T-cell (primary cell): ENCODE data around the gene CDS2. TPM values are rescaled to one million over a fixed set of nuclear protein-coding genes. Genes with fewer than 3 reads are reported as not detected.

Experiments used
- ATAC-seq, 4 experiments: fragments of 200-7000 bp in 3 of 4; fragments of 150-1000 bp in 1 of 4; cut with Tn5 transposase; replicated peaks in 1 of 4; 1 replicate in 3 of 4; 2 replicates in 1 of 4; pipeline ENCODE4 v1.10.0; 2021; ENCODE audit warnings: moderate library complexity in 3 of 4, mild to moderate bottlenecking in 2 of 4, moderate number of reproducible peaks in 1 of 4
- CTCF ChIA-PET, 2 donors: fragments of 300-600 bp; sonication (Branson Sonifier 250); formaldehyde crosslinking; loops; one replicate each; lab custom pipeline; 2022; ENCODE audit warnings: antibody characterized with exemption in 2 of 2; lab: Charles Lee
- POLR2A ChIA-PET, 2 donors: fragments of 300-600 bp; sonication (Branson Sonifier 250); formaldehyde crosslinking; loops; one replicate each; lab custom pipeline; 2022; ENCODE audit warnings: antibody characterized with exemption in 2 of 2; lab: Charles Lee
- DNase-seq, 35 experiments: peaks; one replicate each; pipeline versions ENCODE4 v3.0.0 to v3.0.0-alpha.2; 2013 to 2023
- H3K27ac ChIP-seq: one replicate; pipeline ENCODE4 v1.5.1; 2013; ENCODE audit warnings: low read length
- H3K27me3 ChIP-seq, 2 experiments: replicated peaks in 1 of 2; 1 replicate in 1 of 2; 2 replicates in 1 of 2; pipeline versions ENCODE4 v1.6.1 to v1.7.0; 2013; ENCODE audit warnings: low read length in 1 of 2, mixed read lengths in 1 of 2; ENCODE audit not compliant: control insufficient read depth in 2 of 2, insufficient read depth in 2 of 2; ENCODE audit errors: extremely low read depth in 1 of 2
- H3K36me3 ChIP-seq, 2 donors: 1 replicate in 1 of 2; 2 replicates in 1 of 2; pipeline versions ENCODE4 v1.6.1 to v1.7.0; 2013; ENCODE audit warnings: low read length in 1 of 2; ENCODE audit not compliant: control insufficient read depth in 2 of 2, insufficient read depth in 1 of 2; ENCODE audit errors: extremely low read depth in 1 of 2
- H3K4me1 ChIP-seq, 2 experiments: 1 replicate in 1 of 2; 2 replicates in 1 of 2; pipeline versions ENCODE4 v1.6.1 to v1.7.0; 2013; ENCODE audit warnings: low read length in 2 of 2, mixed read lengths in 1 of 2; ENCODE audit not compliant: insufficient read depth in 2 of 2, control insufficient read depth in 1 of 2; ENCODE audit errors: extremely low read depth in 1 of 2
- H3K4me3 ChIP-seq, 2 donors: 1 replicate in 1 of 2; 2 replicates in 1 of 2; pipeline versions ENCODE4 v1.5.1 to v1.7.0; 2013; ENCODE audit warnings: mild to moderate bottlenecking in 2 of 2, low read length in 1 of 2, moderate library complexity in 1 of 2; ENCODE audit not compliant: control insufficient read depth in 1 of 2; ENCODE audit errors: extremely low read depth in 1 of 2
- H3K9me3 ChIP-seq: 2 replicates; pipeline ENCODE4 v1.7.0; 2013
- H3K27ac Mint-ChIP-seq, 2 donors: one replicate each; pipeline ENCODE4 v1.8.0; 2020 to 2021; ENCODE audit warnings: mild to moderate bottlenecking in 2 of 2, mixed read lengths in 2 of 2
- H3K27me3 Mint-ChIP-seq, 2 donors: one replicate each; pipeline ENCODE4 v1.8.0; 2021 to 2022; ENCODE audit warnings: mixed read lengths in 2 of 2
- H3K36me3 Mint-ChIP-seq: one replicate; pipeline ENCODE4 v1.8.0; 2021; ENCODE audit warnings: mixed read lengths
- H3K4me1 Mint-ChIP-seq, 3 donors: one replicate each; pipeline ENCODE4 v1.8.0; 2020 to 2022; ENCODE audit warnings: mixed read lengths in 3 of 3, mild to moderate bottlenecking in 1 of 3
- H3K4me3 Mint-ChIP-seq, 3 donors: one replicate each; pipeline ENCODE4 v1.8.0; 2020 to 2022; ENCODE audit warnings: mild to moderate bottlenecking in 3 of 3, mixed read lengths in 3 of 3, moderate library complexity in 3 of 3
- H3K9me3 Mint-ChIP-seq, 3 donors: one replicate each; pipeline ENCODE4 v1.8.0; 2020 to 2022; ENCODE audit warnings: mixed read lengths in 3 of 3
- WGBS: methylation state at CpG from one replicate; pipeline ENCODE4 v1.1.5; 2013; ENCODE audit warnings: missing lambda C conversion rate; ENCODE audit not compliant: insufficient coverage; 5-methylcytosine and 5-hydroxymethylcytosine counted together
- total RNA-seq, 35 experiments: library from RNA in 6 of 35; stranded (reverse) in 6 of 35; fragments of 120-200 nt in 1 of 35; gene quantifications; one replicate each; pipeline versions ENCODE4 v1.2.1 to v1.2.4 and lab custom pipeline; 2013 to 2026

Gene CDS2
- total RNA-seq, 5 donors from 2014 or later (not counting 1 experiment from before 2014, with no cell fraction given) = 47.1 to 62.2 (median 48.9) TPM

DNA sequence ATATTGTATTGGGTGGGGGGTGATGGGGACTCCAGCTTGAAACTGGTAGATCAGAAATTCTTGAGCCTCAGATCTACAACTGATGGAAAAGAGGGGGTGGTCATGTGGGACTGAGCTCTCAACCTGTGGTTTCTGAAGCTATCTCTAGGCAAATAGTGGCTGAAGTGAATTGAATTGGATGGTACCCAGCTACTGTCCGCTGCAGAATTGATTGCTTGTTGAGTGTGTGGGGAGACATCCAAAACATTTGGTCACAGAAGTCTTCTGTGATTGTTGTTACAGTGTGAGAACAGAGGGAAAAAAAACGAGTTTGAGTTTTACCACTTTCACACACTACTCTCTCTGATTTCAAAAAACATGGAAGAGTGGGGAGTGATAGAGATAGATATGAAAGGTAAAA, 14.8 kb downstream of the CDS2 start:
- Histone ChIP-seq H3K27me3 (no peaks in the 10 kb centered on the region), H3K4me1 (peaks cover 0 to 10% of the 10 kb centered on the region in 2 experiments), H3K36me3 (no peaks in the 10 kb centered on the region), H3K27ac (no peak overlapping the region), H3K4me3 (no peak overlapping the region), H3K9me3 (no peaks in the 10 kb centered on the region)
- no peak for DNase-seq
- H3K27me3 Mint-ChIP-seq = no peaks in the 10 kb centered on the region
- H3K27ac Mint-ChIP-seq = no peak overlapping the region
- no peaks in the 10 kb centered on the region for H3K9me3 Mint-ChIP-seq
- no peak for ATAC-seq
- ChIA-PET CTCF (interaction anchor here in 1 of 2 donors (1.4 kb wide), 1 partner anchor 15 kb away, joined by 4 read pairs; no protein-coding TSS in a partner anchor), POLR2A (no interaction called here)
- no peak overlapping the region for H3K4me3 Mint-ChIP-seq
- peaks cover 19% of the 10 kb centered on the region for H3K36me3 Mint-ChIP-seq
- WGBS = no CpG with 5 or more reads among the region's 2 CpGs
- H3K4me1 Mint-ChIP-seq = peaks cover 61 to 67% (median 64%) of the 10 kb centered on the region in 3 donors

- Histone ChIP-seq H3K4me1 (peaks cover 0 to 20% of the 10 kb centered on the region in 2 experiments), H3K36me3 (no peaks in the 10 kb centered on the region), H3K27ac (no peak overlapping the region), H3K9me3 (no peaks in the 10 kb centered on the region), H3K4me3 (no peak overlapping the region), H3K27me3 (no peaks in the 10 kb centered on the region)
- 92% methylated on average over 2 of the region's 5 CpGs for WGBS
- ATAC-seq = no peak
- no peak overlapping the region for H3K27ac Mint-ChIP-seq
- DNase-seq = no peak
- peaks cover 22% of the 10 kb centered on the region for H3K36me3 Mint-ChIP-seq
- no peaks in the 10 kb centered on the region for H3K27me3 Mint-ChIP-seq
- ChIA-PET CTCF (no interaction called here), POLR2A (no interaction called here)
- H3K4me3 Mint-ChIP-seq = no peak overlapping the region
- peaks cover 76 to 84% (median 82%) of the 10 kb centered on the region in 3 donors for H3K4me1 Mint-ChIP-seq
- H3K9me3 Mint-ChIP-seq = no peaks in the 10 kb centered on the region
Observed at GRCh38 chr20:5143851-5144250, 17.0 kb downstream of the CDS2 start.

GRCh38 chr20:5145365-5146098, 18.7 kb downstream of the CDS2 start:
- no peaks in the 10 kb centered on the region for H3K27me3 Mint-ChIP-seq
- H3K27me3 ChIP-seq = no peaks in the 10 kb centered on the region
- ATAC-seq = no peak
- no peaks in the 10 kb centered on the region for H3K9me3 ChIP-seq
- 100% methylated on average over 2 of the region's 5 CpGs for WGBS
- no peaks in the 10 kb centered on the region for H3K36me3 ChIP-seq
- H3K4me1 ChIP-seq = peaks cover 0 to 17% of the 10 kb centered on the region in 2 experiments
- H3K4me3 ChIP-seq = no peak overlapping the region
- no peak overlapping the region for H3K4me3 Mint-ChIP-seq
- DNase-seq = no peak
- CTCF ChIA-PET = interaction anchor here in 1 of 2 donors (0.7 to 1.1 kb wide), 2 partner anchors 12 to 19 kb away, joined by 3 to 6 read pairs; no protein-coding TSS in a partner anchor
- H3K27ac Mint-ChIP-seq = no peak overlapping the region
- peaks cover 79 to 84% (median 81%) of the 10 kb centered on the region in 3 donors for H3K4me1 Mint-ChIP-seq
- POLR2A ChIA-PET = no interaction called here
- H3K36me3 Mint-ChIP-seq = peaks cover 19% of the 10 kb centered on the region
- no peak overlapping the region for H3K27ac ChIP-seq
- H3K9me3 Mint-ChIP-seq = no peaks in the 10 kb centered on the region

- Mint-ChIP-seq H3K9me3 (no peaks in the 10 kb centered on the region), H3K4me1 (peaks cover 78 to 83% (median 79%) of the 10 kb centered on the region in 3 donors), H3K27me3 (no peaks in the 10 kb centered on the region), H3K4me3 (no peak overlapping the region), H3K27ac (no peak overlapping the region), H3K36me3 (peaks cover 22% of the 10 kb centered on the region)
- WGBS = 88% methylated on average over 3 of the region's 6 CpGs
- ATAC-seq (no peak), DNase-seq (no peak)
- Histone ChIP-seq H3K9me3 (no peaks in the 10 kb centered on the region), H3K4me3 (no peak overlapping the region), H3K27me3 (no peaks in the 10 kb centered on the region), H3K27ac (no peak overlapping the region), H3K4me1 (peaks cover 0 to 17% of the 10 kb centered on the region in 2 experiments), H3K36me3 (no peaks in the 10 kb centered on the region)
- CTCF ChIA-PET = no interaction called here
- POLR2A ChIA-PET = no interaction called here
Observed at GRCh38 chr20:5146099-5146668, 19.4 kb downstream of the CDS2 start.

DNA sequence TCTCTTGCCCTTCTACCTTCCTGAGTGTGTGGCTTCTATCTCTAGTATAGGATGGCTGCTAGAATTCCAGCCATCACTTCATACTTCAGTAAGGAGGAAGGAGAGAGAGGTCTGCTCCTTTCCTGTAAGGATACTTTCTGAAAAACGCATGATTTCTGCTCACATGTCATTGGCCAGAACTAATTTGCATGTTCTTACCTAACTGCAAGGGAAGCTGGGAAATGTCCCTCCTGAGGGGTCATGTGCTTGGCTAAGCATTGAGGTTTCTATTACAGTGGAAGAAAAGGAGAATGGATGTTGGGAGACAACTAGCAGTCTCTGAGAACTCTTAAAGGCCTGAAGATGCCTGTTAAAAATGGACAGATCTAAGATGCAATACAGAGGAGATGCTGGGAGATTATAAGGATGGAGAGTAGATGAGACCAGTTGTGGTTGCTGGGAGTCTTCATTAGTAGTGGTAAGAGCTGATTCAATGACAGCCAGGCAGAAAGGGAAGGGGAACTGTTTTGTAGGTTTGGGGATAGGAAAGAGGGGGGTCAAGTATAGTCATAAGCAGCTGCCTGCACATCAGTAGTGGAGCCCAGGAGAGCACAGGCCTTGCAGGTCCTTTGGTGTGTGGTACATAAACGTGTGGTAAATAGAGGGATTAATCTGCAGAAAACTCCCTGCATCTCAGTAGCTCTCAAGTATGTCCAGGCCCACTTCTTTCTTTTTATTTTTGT, 20.2 kb downstream of the CDS2 start:
- H3K27me3 ChIP-seq = no peaks in the 10 kb centered on the region
- peaks cover 0 to 24% of the 10 kb centered on the region in 2 experiments for H3K4me1 ChIP-seq
- H3K9me3 ChIP-seq = no peaks in the 10 kb centered on the region
- H3K36me3 ChIP-seq = no peaks in the 10 kb centered on the region
- ChIA-PET CTCF (no interaction called here), POLR2A (no interaction called here)
- Mint-ChIP-seq H3K27me3 (no peaks in the 10 kb centered on the region), H3K36me3 (peaks cover 17% of the 10 kb centered on the region), H3K9me3 (no peaks in the 10 kb centered on the region), H3K4me1 (peaks cover 72 to 79% (median 74%) of the 10 kb centered on the region in 3 donors), H3K4me3 (no peak overlapping the region), H3K27ac (no peak overlapping the region)
- H3K27ac ChIP-seq = no peak overlapping the region
- no CpG with 5 or more reads among the region's 2 CpGs for WGBS
- DNase-seq (no peak), ATAC-seq (no peak)
- H3K4me3 ChIP-seq = no peak overlapping the region

- H3K9me3 ChIP-seq = no peaks in the 10 kb centered on the region
- H3K4me3 Mint-ChIP-seq = no peak overlapping the region
- peaks cover 20% of the 10 kb centered on the region for H3K36me3 Mint-ChIP-seq
- H3K27ac Mint-ChIP-seq = no peak overlapping the region
- no peak overlapping the region for H3K4me3 ChIP-seq
- ATAC-seq (no peak), DNase-seq (no peak)
- no peak overlapping the region for H3K27ac ChIP-seq
- H3K4me1 ChIP-seq = peaks cover 0 to 24% of the 10 kb centered on the region in 2 experiments
- peaks cover 79 to 84% (median 83%) of the 10 kb centered on the region in 3 donors for H3K4me1 Mint-ChIP-seq
- H3K36me3 ChIP-seq = no peaks in the 10 kb centered on the region
- H3K9me3 Mint-ChIP-seq = no peaks in the 10 kb centered on the region
- no peaks in the 10 kb centered on the region for H3K27me3 Mint-ChIP-seq
- no peaks in the 10 kb centered on the region for H3K27me3 ChIP-seq
- POLR2A ChIA-PET = no interaction called here
- WGBS = 96% methylated on average over 5 of the region's 6 CpGs
- CTCF ChIA-PET = no interaction called here
Observed at GRCh38 chr20:5148581-5148980, 21.8 kb downstream of the CDS2 start.
